ENCODE results near the gene SEMA3D.

SEMA3D gene

DNA sequence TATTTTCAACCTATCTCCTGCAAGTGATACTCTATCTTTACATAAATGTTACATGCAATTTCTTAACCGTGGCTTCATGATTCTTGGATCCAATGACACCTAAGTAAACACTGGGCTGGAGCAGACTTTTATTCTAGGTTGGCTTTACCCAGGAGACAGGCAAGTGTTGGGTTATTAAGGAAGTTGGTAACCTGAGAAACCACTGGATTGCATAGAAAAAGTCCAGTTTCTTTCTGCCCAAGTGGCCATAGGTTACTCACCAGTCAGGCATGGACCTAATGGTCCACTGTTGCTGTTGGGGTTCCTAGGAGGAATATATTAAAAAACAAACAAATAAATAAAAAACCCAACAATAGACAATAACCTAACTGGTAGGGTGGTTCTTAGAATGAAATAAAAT lies 112.8 kb downstream of the SEMA3D start:
- DNase-seq = no peak

DNA sequence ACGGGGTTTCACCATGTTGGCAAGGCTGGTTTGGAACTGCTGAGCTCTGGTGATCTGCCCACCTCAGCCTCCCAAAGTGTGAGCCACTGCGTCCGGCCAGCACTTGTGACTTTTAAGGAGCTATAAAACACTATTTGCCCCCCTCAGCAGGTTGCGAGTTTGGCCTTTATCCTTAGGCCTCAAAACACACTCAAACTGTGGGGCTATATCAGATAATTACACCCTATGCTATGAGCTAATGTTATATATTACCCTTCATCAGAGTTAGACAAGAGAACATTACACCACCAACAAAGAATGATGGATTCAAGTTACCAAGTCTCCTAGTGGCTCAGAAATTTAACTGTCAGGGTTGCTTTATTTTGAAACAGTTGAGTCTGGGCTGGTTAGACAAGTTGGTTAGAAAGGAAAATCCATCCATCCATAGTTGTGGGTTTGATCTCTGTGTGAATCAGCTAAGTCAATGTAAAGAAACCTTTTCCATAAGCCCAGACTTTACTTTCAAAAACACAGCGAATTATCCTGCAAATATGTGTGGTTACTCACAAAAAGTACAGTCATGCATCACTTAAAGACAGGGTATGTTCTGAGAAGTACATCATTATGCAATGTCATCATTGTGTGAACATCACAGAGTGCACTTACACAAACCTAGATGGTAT lies 115.8 kb downstream of the SEMA3D start:
- DNase-seq = no peak

DNA sequence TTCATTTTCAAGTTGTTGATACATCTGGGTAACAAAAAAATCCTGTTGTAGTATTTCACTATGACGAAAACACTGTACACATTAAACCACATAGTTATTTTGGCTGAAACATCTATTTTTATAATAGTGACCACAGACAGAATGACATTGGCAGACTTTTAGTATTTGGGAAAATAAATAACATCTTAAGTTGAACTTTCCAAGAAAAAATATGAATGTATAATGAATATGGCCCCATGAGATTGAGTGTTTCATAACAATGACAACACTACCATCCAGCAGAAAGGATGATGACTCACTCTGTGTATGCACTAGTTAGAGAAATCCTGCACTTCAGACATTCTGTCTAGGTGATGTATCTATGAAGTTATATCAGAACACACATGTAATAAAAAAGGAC lies 118.1 kb downstream of the SEMA3D start:
- DNase-seq = no peak

DNA sequence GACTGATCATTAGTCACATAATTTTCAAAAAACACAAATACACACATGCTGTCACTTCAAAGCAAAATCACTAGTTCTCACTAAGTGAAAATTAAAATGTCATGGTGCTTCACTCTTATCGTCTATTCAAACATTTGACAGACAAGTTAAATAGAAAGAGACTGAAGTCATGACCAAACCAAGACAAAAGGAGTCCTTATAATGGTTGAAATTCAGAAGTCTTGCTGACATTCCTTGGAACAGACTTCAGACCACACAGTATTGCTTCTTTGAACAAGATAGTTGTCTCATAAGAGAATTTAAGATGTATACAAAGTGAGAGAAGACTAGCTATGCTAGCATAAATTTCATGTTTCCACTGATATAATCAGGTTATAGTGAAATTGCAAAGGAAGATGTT lies 119.5 kb downstream of the SEMA3D start:
- DNase-seq = no peak

DNA sequence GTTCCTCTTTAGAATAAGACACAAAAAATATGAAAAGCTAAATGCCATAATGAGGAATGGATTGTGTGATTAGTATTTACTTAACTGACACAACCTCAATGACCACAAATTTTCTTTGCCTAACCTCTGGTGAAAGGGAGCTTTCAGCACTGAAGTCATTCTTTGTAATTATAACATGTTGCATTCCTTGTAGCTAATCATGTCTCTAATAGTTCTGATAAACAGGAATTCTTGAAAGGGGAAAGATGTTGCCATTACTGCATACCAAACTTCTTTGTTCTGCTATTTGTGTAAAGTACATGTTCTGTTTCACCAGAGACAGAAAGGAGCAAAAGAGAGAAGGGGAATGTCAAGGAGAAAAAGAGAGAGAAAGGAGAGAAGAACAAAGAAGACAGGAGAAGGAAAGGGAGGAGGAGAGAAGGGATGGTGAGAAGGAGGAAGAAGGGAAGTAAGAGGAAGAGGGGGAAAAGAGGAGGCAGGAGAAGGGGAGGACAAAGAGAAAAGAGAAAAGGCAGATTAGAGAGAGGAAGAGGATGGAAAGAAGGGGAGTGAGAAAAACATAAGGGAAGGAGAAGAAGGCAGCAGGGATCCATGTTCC lies 120.9 kb downstream of the SEMA3D start:
- DNase-seq = no peak

DNA sequence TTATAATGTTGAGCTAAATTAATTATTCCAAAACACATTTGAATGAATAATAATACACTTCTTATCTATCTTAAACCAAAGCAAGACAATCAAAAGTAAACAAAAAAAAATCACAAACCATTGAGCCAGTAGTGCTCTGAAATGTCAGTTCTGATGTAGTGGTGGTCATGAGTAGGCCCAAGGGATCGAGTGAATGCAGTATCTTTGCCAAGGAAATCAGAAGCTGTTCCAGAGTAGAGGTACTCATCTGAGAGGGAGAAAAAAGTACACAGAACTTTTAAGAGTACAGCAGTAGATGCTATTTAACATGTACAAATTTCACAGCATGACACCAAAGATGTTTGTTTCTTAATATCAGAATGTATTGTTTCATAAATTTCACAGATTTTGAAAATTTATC lies 121.5 kb downstream of the SEMA3D start:
- no peak for DNase-seq

DNA sequence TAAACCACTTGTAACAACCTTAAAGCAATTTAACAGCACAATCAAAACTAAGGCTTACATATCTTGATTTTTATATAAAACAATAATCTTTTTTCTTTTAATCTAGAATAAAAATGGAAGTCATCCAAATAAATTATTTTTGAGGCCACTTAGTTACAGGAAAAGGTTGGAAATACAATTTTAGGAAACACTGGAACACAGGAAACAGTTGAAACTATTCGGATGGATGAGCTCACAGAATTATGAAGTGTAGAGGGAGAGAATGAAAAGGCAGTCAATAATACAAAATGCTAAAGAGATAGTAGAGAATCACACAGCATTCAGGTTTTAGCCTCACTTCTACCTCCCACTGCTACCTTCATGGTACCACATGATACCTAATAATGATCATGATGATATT lies 124.2 kb downstream of the SEMA3D start:
- DNase-seq = no peak

DNA sequence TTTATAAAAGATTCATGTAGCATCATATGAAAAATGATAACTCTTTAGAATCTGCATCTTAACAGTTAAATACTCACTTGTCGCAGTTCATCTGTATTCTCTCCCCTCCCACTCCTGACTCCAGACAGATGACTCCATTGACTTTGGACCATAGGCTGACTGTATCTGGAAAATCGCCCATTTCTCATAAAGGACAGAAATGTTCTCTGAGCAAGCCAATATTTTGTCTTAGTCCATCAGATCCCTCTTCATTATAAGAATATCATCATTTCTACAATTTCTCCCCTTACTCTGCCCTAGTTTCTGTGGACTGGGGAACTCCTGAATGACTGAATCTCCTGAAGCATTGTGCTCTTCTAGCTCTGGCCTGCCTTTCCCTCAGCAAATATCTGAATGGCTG lies 125.4 kb downstream of the SEMA3D start:
- no peak for DNase-seq

DNA sequence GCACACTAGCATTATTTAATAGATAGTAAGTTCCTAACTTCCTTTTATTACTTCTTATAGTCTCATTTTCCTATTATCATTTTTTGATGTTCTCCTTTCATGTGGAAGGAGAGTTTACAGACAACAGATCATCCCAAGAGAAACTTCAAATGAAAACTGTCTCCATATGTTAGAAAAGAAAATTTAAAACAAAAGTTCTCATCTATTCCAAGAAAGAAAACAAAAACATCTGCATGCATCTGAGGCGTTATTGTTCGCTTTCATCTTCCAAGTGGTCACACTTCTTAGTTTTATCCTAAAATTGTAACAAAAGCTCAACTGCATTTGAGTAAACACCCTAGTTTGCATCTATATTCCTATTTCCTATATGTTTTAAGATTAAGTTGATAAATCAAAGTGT lies 126.2 kb downstream of the SEMA3D start:
- no peak for DNase-seq

DNA sequence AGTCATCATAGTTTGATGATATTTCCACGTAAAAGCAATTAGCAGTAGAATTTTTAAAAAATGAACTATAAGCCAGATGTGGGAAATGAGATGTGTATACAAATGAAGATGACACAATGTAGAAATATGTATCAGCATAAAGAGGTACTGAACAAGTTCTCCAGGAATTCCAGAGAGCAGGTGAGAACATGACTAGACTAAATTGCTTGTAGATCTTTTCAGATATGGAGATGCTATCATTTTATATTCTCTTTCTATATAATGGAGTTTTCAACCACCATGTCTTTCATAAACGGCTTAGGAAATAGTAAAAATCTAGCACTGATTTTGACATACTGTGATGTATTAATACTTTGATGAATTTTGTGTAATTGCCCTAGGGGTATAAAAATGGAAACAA lies 130.9 kb downstream of the SEMA3D start:
- no peak for DNase-seq

DNA sequence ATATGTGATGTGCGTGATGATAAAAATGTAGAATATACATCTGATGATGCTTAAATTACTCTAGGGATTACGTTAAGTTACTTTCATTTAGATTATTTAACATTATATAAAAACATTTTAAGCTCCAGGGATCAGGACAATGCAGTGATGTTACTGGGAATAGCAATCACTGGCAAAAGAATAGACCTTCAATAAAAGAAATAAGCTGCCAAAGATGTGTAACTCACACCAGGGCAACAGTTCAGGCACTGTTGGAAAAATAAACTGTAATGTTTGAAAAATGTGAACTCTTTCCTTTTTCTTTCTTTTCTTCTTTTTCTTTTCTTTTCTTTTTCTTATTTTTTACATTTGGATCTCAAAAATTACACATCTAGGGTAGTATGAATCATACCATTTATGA lies 131.7 kb downstream of the SEMA3D start:
- no peak for DNase-seq

DNA sequence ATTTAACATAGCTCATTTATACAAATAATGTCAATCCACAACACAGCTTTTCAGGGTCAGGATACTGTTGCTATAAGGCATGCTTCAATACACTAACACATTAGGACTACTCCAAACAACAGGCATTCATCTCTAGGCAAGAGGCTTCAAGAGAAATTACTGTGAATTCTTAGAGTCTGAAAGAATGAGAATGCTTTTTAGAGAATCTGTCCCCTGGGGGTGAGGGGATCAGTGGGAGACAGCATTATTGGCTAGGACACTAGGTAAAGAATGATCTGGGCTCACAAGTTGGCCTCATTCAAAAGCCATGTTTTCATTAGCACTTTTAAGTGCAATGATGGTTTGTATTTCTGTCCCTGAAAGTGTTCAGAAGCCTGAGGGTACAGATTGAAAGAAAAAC lies 132.6 kb downstream of the SEMA3D start:
- no peak for DNase-seq

DNA sequence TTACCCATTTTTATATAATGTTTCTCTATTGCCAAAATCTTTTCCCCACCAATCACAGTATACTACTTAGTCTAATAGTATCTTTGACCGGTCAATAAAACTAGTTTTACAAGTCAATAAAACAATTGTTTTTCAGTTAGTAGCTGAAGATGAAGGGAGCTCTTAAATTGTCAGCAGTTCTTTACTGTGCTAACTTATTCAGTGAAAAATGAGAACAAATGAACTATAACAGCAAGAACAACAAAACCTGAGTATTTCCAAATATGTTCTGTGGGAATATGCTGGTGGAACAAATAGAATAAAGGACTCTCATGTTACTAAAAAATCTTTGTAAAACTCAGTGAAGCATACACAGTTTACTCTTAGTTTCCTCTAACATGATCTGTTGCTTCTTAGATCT lies 134.0 kb downstream of the SEMA3D start:
- no peak for DNase-seq

DNA sequence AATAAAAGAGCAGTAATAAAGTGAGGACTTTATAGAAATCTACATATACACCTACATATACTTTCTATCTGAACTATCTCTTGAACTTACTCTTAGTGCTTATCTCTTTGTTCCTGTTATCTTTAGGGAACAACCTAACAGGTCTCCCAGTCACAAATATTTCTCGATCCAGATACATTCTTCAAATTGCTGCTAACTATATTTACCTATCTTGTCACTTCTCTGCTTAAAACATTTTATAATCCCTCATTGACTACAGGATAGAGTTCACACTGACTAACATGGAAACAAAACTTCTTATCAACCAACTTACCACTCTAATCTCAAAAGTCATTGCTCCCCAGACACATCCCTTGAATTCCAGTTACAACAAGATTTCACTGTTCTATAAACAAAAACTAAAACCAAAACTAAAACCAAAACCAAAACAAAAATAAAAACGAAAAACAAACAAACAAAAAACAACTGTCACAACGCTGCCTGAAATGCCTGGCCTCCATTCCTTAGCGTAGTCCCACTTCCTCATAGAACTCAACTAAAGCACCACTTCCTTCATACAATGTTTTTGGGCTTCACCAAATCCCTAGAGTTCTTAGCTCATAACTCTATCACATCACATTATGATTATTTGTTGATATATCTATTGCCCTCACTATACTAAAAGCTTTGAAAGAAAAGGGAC lies 134.7 kb downstream of the SEMA3D start:
- no peak for DNase-seq

DNA sequence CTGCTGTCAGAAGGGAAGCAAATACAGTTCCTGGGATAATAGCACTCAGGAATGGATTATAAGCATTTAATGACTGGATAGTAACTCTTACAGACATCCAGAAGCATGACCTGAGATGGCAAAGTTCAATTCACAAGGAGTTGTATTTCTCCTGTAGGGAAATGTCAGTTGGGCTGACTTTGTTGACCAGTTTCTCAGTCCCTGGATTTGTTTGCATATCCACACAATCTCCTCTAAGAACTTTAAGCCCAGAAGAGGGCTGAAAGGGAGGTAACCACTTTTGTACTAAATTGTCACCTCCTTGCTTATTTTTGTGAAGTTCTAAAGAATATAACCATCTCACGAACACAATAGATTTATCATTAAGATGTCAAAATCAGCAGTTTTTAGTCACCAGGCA lies 140.3 kb downstream of the SEMA3D start:
- no peak for DNase-seq

DNA sequence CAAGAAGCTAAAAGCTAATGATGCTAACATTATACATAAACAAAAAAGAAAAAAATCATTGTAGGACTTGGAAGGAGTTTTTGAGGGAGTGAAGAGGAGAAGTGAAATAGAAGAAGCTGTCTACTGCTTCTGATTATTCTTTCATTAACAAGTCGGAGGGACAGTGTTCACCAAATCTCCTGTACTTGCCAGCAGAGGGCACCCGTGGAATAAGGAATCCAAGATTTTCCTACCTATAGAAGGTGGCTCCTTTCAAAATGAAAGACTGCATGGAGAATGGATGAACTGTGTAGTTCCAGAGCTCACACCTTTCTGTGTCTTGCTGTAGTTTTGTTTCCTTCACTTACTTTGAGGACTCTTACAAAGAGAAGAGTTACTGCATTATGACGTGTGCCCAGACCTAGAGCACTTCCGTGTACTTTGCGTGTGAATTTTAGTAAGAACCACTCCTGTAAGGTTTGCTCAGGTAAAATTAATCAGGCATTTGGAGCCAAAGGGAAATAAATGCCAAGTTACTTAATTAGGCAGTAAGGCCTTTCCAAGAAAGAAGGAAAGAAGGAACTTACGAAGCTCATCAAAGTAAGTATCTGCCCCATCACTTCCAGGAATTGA lies 145.1 kb downstream of the SEMA3D start:
- no peak for DNase-seq

DNA sequence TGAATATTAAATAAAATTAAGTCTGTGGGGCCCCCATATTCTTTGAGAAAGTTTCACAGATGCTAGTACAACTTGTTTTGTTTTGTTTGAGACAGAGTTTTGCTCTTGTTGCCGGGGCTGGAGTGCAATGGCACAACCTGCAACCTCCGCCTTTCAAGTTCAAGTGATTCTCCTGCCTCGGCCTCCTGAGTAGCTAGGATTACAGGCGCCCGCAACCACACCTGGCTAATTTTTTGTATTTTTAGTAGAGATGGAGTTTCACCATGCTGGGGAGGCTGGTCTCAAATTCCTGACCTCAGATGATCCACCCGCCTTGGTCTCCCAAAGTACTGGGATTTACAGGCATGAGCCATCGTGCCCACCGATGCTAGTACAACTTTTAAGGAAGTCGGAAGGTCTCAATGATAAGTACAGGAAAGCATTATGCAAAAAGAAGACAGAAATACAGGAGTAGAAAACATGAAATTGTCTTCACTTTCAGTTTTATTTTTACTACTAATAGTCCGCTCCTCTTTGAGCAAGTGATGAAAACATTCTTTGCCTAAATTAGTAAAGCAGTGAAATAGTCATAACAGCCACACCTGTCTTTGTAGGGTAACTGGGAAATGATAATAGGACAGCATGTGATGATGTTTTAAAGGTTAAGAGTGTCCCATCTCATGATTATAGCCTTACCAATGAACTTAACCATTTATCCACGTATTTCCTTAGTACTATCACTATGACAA lies 147.5 kb downstream of the SEMA3D start:
- no peak for DNase-seq

DNA sequence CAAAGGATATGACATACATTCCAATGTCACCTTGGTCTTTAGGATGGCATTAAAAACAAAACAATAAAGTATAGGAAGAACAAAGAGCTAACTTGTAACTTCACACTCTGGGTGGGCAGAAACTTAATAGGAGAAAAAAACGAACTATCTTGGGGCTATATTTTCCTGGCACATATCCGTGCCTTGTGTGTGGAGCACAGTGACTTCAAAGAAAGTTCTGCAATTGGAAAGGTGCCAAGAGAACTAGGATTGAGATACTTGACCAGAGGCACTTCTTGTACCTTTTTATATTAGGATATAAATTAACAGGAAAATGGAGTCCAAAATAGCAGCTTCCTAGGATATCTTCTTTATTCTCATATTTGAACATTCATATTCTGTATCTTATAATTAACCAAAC lies 148.4 kb downstream of the SEMA3D start:
- no peak for DNase-seq

DNA sequence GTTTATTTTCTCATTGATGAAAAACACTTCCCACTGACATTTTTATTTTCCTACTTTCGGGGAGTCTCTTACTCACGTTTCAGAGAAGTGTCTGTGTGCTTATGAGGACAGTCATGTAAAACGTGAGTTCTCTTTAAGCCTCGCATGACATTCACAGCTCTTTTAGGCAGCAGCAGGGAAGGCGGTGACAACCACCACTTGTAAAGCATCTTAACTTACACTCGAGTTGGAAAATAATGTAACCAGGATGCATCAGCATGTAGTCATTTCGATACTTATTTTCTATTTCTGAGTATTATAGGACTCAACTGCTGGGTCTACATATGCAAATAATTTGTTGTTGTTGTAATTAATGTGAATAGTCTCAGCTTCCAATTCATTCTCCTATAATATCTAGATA lies 153.6 kb downstream of the SEMA3D start:
- DNase-seq = no peak

DNA sequence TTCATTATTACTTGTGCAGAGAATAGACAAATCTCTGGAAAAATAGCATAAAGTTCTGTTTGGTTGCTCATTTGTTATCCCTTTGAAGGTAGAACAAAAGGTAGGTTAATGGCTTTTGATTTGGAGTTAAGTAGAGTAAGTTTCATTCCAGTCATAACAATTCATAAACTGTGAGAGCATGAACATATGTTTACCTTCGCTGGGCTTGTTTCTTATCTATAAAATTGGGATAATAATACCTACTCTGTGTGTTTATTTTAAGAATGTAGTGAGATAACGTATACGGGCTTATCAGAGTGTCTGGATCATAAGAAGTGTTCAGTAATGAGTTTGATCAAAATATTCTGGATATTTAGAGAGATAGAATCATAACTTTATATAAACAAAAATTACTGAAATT lies 155.4 kb downstream of the SEMA3D start:
- DNase-seq = no peak

DNA sequence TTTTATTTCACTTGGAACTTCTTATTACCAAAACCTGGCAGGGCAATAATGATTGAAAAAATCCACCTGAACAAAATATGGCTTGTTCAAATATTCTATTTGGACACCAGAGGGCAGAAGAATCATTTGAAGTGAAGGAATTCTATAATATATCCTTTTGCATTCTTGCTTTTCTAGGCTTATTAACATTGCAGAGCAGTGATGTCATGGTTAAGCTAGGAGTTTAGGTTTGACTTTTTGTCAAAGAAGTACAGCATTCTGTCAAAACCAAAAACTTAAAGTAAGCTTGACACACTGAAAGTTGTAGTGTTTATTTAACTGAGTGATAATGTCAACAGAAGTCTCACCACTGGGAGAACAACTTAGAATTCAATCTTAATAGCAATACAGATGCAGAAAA lies 156.0 kb downstream of the SEMA3D start:
- DNase-seq = no peak

DNA sequence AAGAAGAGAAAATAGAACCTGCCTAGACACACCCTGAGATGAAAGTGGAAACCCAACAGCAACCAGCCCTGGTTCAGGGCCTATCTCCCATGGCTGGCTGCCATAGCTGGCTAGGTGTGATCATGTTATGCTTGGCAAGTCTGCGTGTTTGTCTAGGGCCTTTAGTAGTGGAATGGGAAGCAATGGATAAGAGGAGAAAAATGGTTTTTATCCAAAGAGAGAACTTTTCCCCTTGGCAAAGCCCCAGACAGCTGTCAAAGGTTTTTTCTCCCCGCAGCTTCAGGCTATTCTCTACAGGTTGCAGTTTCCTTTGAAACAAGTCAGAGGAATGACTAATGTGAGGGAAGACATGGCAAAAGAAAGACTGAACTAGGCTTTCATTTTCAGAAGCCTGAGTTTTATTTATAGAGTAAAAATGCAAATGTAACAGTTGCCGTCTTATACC lies 161.5 kb downstream of the SEMA3D start:
- no peak for DNase-seq

DNA sequence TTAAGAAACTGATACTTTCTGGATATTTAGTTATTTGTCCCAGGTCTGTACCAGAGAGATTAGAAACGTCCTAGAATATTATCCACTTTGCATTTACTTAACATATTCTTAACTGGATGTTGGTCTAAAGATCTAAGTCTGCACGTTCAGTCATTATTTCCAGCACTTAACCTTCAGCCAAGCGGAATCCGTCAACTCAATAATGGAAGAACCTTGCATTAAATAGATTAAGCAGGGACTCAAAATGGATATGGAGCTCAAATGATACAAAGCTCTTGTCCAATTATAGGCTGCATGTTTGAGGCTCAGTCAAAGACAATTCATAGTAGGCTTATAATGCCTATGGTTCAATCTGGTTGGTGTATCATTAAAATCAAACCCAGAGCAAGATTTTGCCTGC lies 162.9 kb downstream of the SEMA3D start:
- DNase-seq = no peak
